H1 (cell line): ENCODE data around the gene SSU72. TPM values are rescaled to one million over a fixed set of nuclear protein-coding genes. Genes with fewer than 3 reads are reported as not detected.

Source experiments
- CTCF ChIA-PET: fragments of 300-600 bp; sonication (Branson Sonifier 250); formaldehyde crosslinking; loops from one replicate; lab custom pipeline; 2021; ENCODE audit not compliant: partially characterized antibody; lab: Charles Lee
- POLR2A ChIA-PET: fragments of 300-600 bp; sonication (Branson Sonifier 250); formaldehyde crosslinking; loops from one replicate; lab custom pipeline; 2021; ENCODE audit warnings: inconsistent platforms; ENCODE audit not compliant: partially characterized antibody; lab: Charles Lee
- DNase-seq, 2 experiments: peaks; one replicate each; pipeline versions ENCODE4 v3.0.0 to v3.0.0-alpha.2; 2010 to 2022; ENCODE audit warnings: low spot score in 2 of 2, low read depth in 1 of 2, mixed read lengths in 1 of 2
- FAIRE-seq: peaks from 2 replicates; lab custom pipeline; 2011; peaks lifted over from hg19 to GRCh38; lab: Jason Lieb, UNC
- H2AFZ ChIP-seq: 2 replicates; pipeline ENCODE4 v1.8.1; 2012; ENCODE audit warnings: low read length, inconsistent platforms
- H2AK5ac ChIP-seq: 2 replicates; pipeline ENCODE4 v1.6.1; 2013; ENCODE audit warnings: low read depth, low read length
- H2BK120ac ChIP-seq: replicated peaks from 2 replicates; pipeline ENCODE3; 2013; ENCODE audit warnings: low read depth, low read length, inconsistent platforms
- H2BK12ac ChIP-seq: 2 replicates; pipeline ENCODE4 v1.6.1; 2013; ENCODE audit warnings: low read depth, low read length
- H2BK15ac ChIP-seq: 2 replicates; pipeline ENCODE4 v1.6.1; 2013; ENCODE audit warnings: low read length
- H2BK20ac ChIP-seq: 2 replicates; pipeline ENCODE4 v1.6.1; 2013; ENCODE audit warnings: low read length
- H2BK5ac ChIP-seq: 2 replicates; pipeline ENCODE4 v1.6.1; 2013; ENCODE audit warnings: low read depth, low read length
- H3K14ac ChIP-seq: 2 replicates; pipeline ENCODE4 v1.6.1; 2013; ENCODE audit warnings: inconsistent platforms; ENCODE audit not compliant: insufficient read length
- H3K18ac ChIP-seq: 2 replicates; pipeline ENCODE4 v1.6.1; 2013; ENCODE audit warnings: low read length; ENCODE audit errors: extremely low read depth
- H3K23ac ChIP-seq: 2 replicates; pipeline ENCODE4 v1.6.1; 2013; ENCODE audit warnings: inconsistent platforms; ENCODE audit not compliant: insufficient read length
- H3K23me2 ChIP-seq: 2 replicates; pipeline ENCODE4 v1.6.1; 2013; ENCODE audit warnings: low read depth, low read length
- H3K27ac ChIP-seq: 2 replicates; pipeline ENCODE4 v1.6.1; 2011; ENCODE audit warnings: low read depth, low read length, inconsistent platforms
- H3K27me3 ChIP-seq, 4 experiments: replicated peaks in 1 of 4; 1 replicate in 1 of 4; 2 replicates in 3 of 4; pipeline versions ENCODE4 v1.6.1 to v1.8.1; 2011 to 2013; ENCODE audit warnings: low read length in 3 of 4, mild to moderate bottlenecking in 3 of 4, inconsistent platforms in 2 of 4, mixed read lengths in 2 of 4, moderate library complexity in 1 of 4; ENCODE audit not compliant: control insufficient read depth in 3 of 4, insufficient read depth in 3 of 4; ENCODE audit errors: extremely low read depth in 1 of 4
- H3K36me3 ChIP-seq, 4 experiments: 2 replicates each; pipeline versions ENCODE4 v1.6.1 to v1.8.1; 2011 to 2013; ENCODE audit warnings: mild to moderate bottlenecking in 4 of 4, low read length in 3 of 4, moderate library complexity in 2 of 4, control low read depth in 1 of 4, inconsistent platforms in 1 of 4; ENCODE audit not compliant: insufficient read depth in 4 of 4, control insufficient read depth in 2 of 4
- H3K4ac ChIP-seq: replicated peaks from 2 replicates; pipeline ENCODE3; 2013; ENCODE audit warnings: low read length, low read depth, mixed read lengths, inconsistent platforms; ENCODE audit not compliant: insufficient read length
- H3K4me1 ChIP-seq, 4 experiments: replicated peaks in 1 of 4; 1 replicate in 1 of 4; 2 replicates in 3 of 4; pipeline versions ENCODE4 v1.6.1 to v1.8.1; 2011 to 2013; ENCODE audit warnings: low read length in 3 of 4, inconsistent platforms in 2 of 4, mixed read lengths in 1 of 4; ENCODE audit not compliant: insufficient read depth in 4 of 4, control insufficient read depth in 3 of 4
- H3K4me2 ChIP-seq, 2 experiments: 2 replicates each; pipeline versions ENCODE4 v1.6.1 to v1.8.1; 2011 to 2013; ENCODE audit warnings: low read depth in 2 of 2, low read length in 2 of 2, control low read depth in 1 of 2, inconsistent platforms in 1 of 2, mild to moderate bottlenecking in 1 of 2; ENCODE audit not compliant: insufficient read depth in 1 of 2
- H3K4me3 ChIP-seq, 4 experiments: fragments of 200-600, 300-600 bp in 1 of 4; sonication (generic), shearing (Covaris generic), sonication (Bioruptor Twin) in 1 of 4; 2 replicates each; pipeline versions ENCODE4 v1.5.1 to v1.8.1; 2011 to 2016; ENCODE audit warnings: low read length in 4 of 4, low read depth in 3 of 4, control low read depth in 2 of 4, inconsistent platforms in 2 of 4, mild to moderate bottlenecking in 2 of 4, mixed read lengths in 1 of 4, moderate library complexity in 1 of 4; ENCODE audit not compliant: insufficient read depth in 2 of 4; ENCODE audit errors: extremely low read depth in 1 of 4
- H3K56ac ChIP-seq: replicated peaks from 2 replicates; pipeline ENCODE3; 2013; ENCODE audit warnings: low read depth, mild to moderate bottlenecking, mixed read lengths, low read length, inconsistent platforms; ENCODE audit not compliant: insufficient read length
- H3K79me1 ChIP-seq: 2 replicates; pipeline ENCODE4 v1.6.1; 2013; ENCODE audit warnings: low read depth, low read length, control low read depth
- H3K79me2 ChIP-seq, 2 experiments: 2 replicates each; pipeline versions ENCODE4 v1.6.1 to v1.8.1; 2012 to 2013; ENCODE audit warnings: low read length in 2 of 2, mild to moderate bottlenecking in 2 of 2, inconsistent platforms in 1 of 2; ENCODE audit not compliant: insufficient read depth in 2 of 2, control insufficient read depth in 1 of 2
- H3K9ac ChIP-seq, 4 experiments: replicated peaks in 1 of 4; 1 replicate in 1 of 4; 2 replicates in 3 of 4; pipeline versions ENCODE4 v1.6.1 to v1.8.1; 2011 to 2013; ENCODE audit warnings: low read depth in 3 of 4, low read length in 3 of 4, control low read depth in 2 of 4, mild to moderate bottlenecking in 2 of 4, moderate library complexity in 2 of 4, inconsistent platforms in 1 of 4; ENCODE audit errors: extremely low read depth in 1 of 4
- H3K9me3 ChIP-seq, 2 experiments: 2 replicates each; pipeline versions ENCODE4 v1.6.1 to v1.8.1; 2012 to 2013; ENCODE audit warnings: mild to moderate bottlenecking in 2 of 2, moderate library complexity in 2 of 2, control low read depth in 1 of 2, inconsistent platforms in 1 of 2, low read depth in 1 of 2, low read length in 1 of 2, mixed read lengths in 1 of 2; ENCODE audit not compliant: insufficient read depth in 2 of 2
- H4K20me1 ChIP-seq, 2 experiments: replicated peaks in 1 of 2; 2 replicates each; pipeline versions ENCODE3 to v1.8.1; 2011 to 2013; ENCODE audit warnings: inconsistent platforms in 2 of 2, low read length in 2 of 2, mild to moderate bottlenecking in 1 of 2; ENCODE audit not compliant: insufficient read depth in 2 of 2, control insufficient read depth in 1 of 2
- H4K5ac ChIP-seq: 2 replicates; pipeline ENCODE4 v1.6.1; 2013; ENCODE audit warnings: low read length, low read depth, mixed read lengths, inconsistent platforms; ENCODE audit not compliant: insufficient read length
- H4K8ac ChIP-seq: 2 replicates; pipeline ENCODE4 v1.8.0; 2013; ENCODE audit warnings: mild to moderate bottlenecking, moderate library complexity, low read length, inconsistent platforms; ENCODE audit not compliant: insufficient read depth; ENCODE audit errors: extremely low read depth
- H4K91ac ChIP-seq: replicated peaks from 2 replicates; pipeline ENCODE3; 2013; ENCODE audit warnings: low read length, mixed read lengths, inconsistent platforms; ENCODE audit not compliant: insufficient read length
- ASH2L ChIP-seq: fragments of 200-600, 300-600 bp; sonication (generic); IDR thresholded peaks from one replicate; pipeline ENCODE4 v1.7.1; 2017; ENCODE audit warnings: low read length
- BCL11A ChIP-seq, 2 experiments: IDR thresholded peaks; one replicate each; pipeline ENCODE4 v1.6.1; 2011; ENCODE audit warnings: low read depth in 2 of 2, low read length in 2 of 2, mild to moderate bottlenecking in 2 of 2
- BRCA1 ChIP-seq: IDR thresholded peaks from 2 replicates; pipeline ENCODE4 v1.6.1; 2012; ENCODE audit warnings: low read depth, low read length, improper control_type of control experiment
- CBX5 ChIP-seq: fragments of 300-800, 300-1000 bp; sonication (generic); IDR thresholded peaks from 2 replicates; pipeline ENCODE4 v1.7.1; 2016; ENCODE audit warnings: antibody characterized with exemption, low read length, low read depth
- MAFK ChIP-seq: IDR thresholded peaks from 2 replicates; pipeline ENCODE4 v1.6.1; 2012; ENCODE audit warnings: low read depth, mild to moderate bottlenecking, improper control_type of control experiment, low read length
- NRF1 ChIP-seq: IDR thresholded peaks from 2 replicates; pipeline ENCODE4 v1.6.1; 2011; ENCODE audit warnings: mild to moderate bottlenecking, low read depth, low read length, improper control_type of control experiment
- POLR2A ChIP-seq, 2 experiments: IDR thresholded peaks; 1 replicate in 1 of 2; 2 replicates in 1 of 2; pipeline ENCODE4 v1.6.1; 2011; ENCODE audit warnings: low read depth in 2 of 2, low read length in 2 of 2, mild to moderate bottlenecking in 2 of 2; ENCODE audit errors: control extremely low read depth in 1 of 2
- RFX5 ChIP-seq: IDR thresholded peaks from 2 replicates; pipeline ENCODE4 v1.6.1; 2011; ENCODE audit warnings: low read depth, low read length, improper control_type of control experiment, borderline replicate concordance
- SIN3A ChIP-seq, 2 experiments: IDR thresholded peaks in 1 of 2; conservative IDR thresholded peaks in 1 of 2; 2 replicates each; pipeline ENCODE4 v1.6.1; 2011 to 2012; ENCODE audit warnings: low read length in 2 of 2, improper control_type of control experiment in 1 of 2, low read depth in 1 of 2, mild to moderate bottlenecking in 1 of 2
- SIX5 ChIP-seq: IDR thresholded peaks from 2 replicates; pipeline ENCODE4 v1.6.1; 2011; ENCODE audit warnings: mild to moderate bottlenecking, low read depth, low read length
- WGBS, 2 experiments: shearing (Covaris generic) in 1 of 2; methylation state at CpG; one replicate each; pipeline versions ENCODE4 v1.1.6 to v1.1.7; 2013 to 2015; ENCODE audit warnings: low lambda C conversion rate in 2 of 2, mixed read lengths in 2 of 2, inconsistent platforms in 1 of 2, low coverage in 1 of 2, missing lambda C conversion rate in 1 of 2; ENCODE audit not compliant: insufficient replicate concordance in 2 of 2, insufficient coverage in 1 of 2, insufficient read length in 1 of 2; ENCODE audit errors: extremely low coverage in 1 of 2, missing lambda C conversion rate in 1 of 2; 5-methylcytosine and 5-hydroxymethylcytosine counted together
- polyA plus RNA-seq, 7 experiments: library from polyadenylated mRNA; depleted of rRNA in 3 of 7; stranded (reverse) in 5 of 7; unstranded in 2 of 7; fragments of >200 nt in 5 of 7; fragments of 200-250 nt in 2 of 7; gene quantifications; 1 replicate in 5 of 7; 2 replicates in 1 of 7; 4 replicates in 1 of 7; pipeline versions ENCODE4 v1.2.1 to v1.2.3, GENCODE V29; 2011 to 2013; ENCODE audit warnings: missing spikeins in 2 of 7, mixed read lengths in 2 of 7
- total RNA-seq: library from RNA; stranded (reverse); fragmentation: NEBNext Ultra II Directional; extraction: Animal tissue kit (Norgen Biotek cat#: 25700); gene quantifications from 2 replicates; pipeline ENCODE4 v1.2.1, GENCODE V29; 2021
- TF ChIP-seq, protein P1 (sequence below): IDR thresholded peaks from 2 replicates; pipeline ENCODE4 v1.6.1; 2011; ENCODE audit warnings: low read length, improper control_type of control experiment
- TF ChIP-seq, protein P2 (sequence below): IDR thresholded peaks from 2 replicates; pipeline ENCODE4 v1.6.1; 2012; ENCODE audit warnings: low read length, inconsistent platforms

The SSU72 gene
- total and polyA plus RNA-seq, 2 of the 8 experiments (the other 6 are each of a cell fraction or from before 2014, with no cell fraction given): 110 to 165 TPM

DNA sequence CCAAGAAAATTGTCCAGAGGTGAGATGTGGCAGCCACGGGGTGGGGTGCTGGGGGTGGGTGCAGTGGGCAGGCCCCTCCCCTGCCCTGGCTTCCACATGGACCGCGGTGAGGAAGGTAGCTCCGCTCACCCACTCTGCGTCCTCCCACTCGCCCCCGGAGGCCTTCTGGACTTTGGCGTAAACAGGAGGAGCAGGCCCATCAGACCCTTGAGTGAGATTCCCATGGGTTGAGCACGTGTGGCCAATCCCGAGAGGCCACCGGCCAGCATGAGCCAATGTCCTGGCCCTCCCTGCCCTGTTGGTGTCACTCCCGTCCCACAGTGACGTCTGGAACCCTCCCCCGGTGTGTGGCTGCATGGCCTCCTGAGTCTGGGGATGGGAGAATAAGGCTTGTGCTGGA lies 26.1 kb downstream of the SSU72 start:
- Histone ChIP-seq H3K4ac (no peak overlapping the region), H3K18ac (no peak overlapping the region), H3K4me3 (no peak overlapping the region), H3K79me2 (peaks cover 0 to 14% of the 10 kb centered on the region in 2 experiments; a peak in 1 of 4 replicates), H3K23me2 (no peaks in the 10 kb centered on the region), H3K23ac (no peak overlapping the region), H2AK5ac (no peak overlapping the region), H3K9me3 (no peaks in the 10 kb centered on the region), H3K27ac (no peak overlapping the region), H2BK5ac (no peak overlapping the region), H4K20me1 (peaks cover 15 to 23% of the 10 kb centered on the region in 2 experiments), H4K5ac (no peak overlapping the region), H4K8ac (no peak overlapping the region), H3K9ac (no peak overlapping the region; a peak in 2 of 7 replicates), H2BK120ac (no peak overlapping the region), H3K56ac (no peak overlapping the region), H3K27me3 (no peaks in the 10 kb centered on the region), H2AFZ (no peak overlapping the region), H2BK20ac (no peak overlapping the region), H2BK12ac (no peak overlapping the region), H2BK15ac (no peak overlapping the region), H4K91ac (no peak overlapping the region), H3K4me2 (no peak overlapping the region), H3K4me1 (no peaks in the 10 kb centered on the region; a peak in 2 of 7 replicates), H3K36me3 (peaks cover 0 to 4% (median 1%) of the 10 kb centered on the region in 4 experiments; a peak in 3 of 8 replicates), H3K14ac (no peak overlapping the region), H3K79me1 (peaks cover 14% of the 10 kb centered on the region)
- WGBS, 2 experiments: 98% methylated on average over 10 of the region's 14 CpGs; no CpG with 5 or more reads in 1 of the 2 experiments
- no peak for FAIRE-seq
- POLR2A ChIA-PET: interaction anchor here (1.0 to 23.0 kb wide), 3 partner anchors 9 to 15 kb away, joined by 3 to 367 read pairs (median 6); no protein-coding TSS in a partner anchor
- no peak for DNase-seq
- TF ChIP-seq RFX5: no peak
- TF ChIP-seq, protein P1, sequence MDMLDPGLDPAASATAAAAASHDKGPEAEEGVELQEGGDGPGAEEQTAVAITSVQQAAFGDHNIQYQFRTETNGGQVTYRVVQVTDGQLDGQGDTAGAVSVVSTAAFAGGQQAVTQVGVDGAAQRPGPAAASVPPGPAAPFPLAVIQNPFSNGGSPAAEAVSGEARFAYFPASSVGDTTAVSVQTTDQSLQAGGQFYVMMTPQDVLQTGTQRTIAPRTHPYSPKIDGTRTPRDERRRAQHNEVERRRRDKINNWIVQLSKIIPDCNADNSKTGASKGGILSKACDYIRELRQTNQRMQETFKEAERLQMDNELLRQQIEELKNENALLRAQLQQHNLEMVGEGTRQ: no peak
- TF ChIP-seq, protein P2, sequence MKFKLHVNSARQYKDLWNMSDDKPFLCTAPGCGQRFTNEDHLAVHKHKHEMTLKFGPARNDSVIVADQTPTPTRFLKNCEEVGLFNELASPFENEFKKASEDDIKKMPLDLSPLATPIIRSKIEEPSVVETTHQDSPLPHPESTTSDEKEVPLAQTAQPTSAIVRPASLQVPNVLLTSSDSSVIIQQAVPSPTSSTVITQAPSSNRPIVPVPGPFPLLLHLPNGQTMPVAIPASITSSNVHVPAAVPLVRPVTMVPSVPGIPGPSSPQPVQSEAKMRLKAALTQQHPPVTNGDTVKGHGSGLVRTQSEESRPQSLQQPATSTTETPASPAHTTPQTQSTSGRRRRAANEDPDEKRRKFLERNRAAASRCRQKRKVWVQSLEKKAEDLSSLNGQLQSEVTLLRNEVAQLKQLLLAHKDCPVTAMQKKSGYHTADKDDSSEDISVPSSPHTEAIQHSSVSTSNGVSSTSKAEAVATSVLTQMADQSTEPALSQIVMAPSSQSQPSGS: no peak
- TF ChIP-seq POLR2A (IDR thresholded peaks at IDR 0.05; ENCODE audit: control extremely low read depth in 1 of 2, low read depth in 2 of 2, low read length in 2 of 2): no peak
- no peak for TF ChIP-seq NRF1
- TF ChIP-seq MAFK: no peak
- TF ChIP-seq SIN3A (conservative IDR thresholded peaks at IDR 0.05 in 1 of 2, IDR thresholded peaks at IDR 0.05 in 1 of 2; ENCODE audit: low read depth in 1 of 2, low read length in 2 of 2): no peak
- no peak for TF ChIP-seq SIX5
- TF ChIP-seq BRCA1: no peak
- no peak for TF ChIP-seq ASH2L
- no peak for TF ChIP-seq CBX5
- TF ChIP-seq BCL11A (IDR thresholded peaks at IDR 0.05; ENCODE audit: low read depth in 2 of 2, low read length in 2 of 2): no peak
- CTCF ChIA-PET: interaction anchor here (1.4 kb wide), 1 partner anchor 66 kb away, joined by 3 read pairs; no protein-coding TSS in a partner anchor
